ENCODE measurements around the gene PTOV1. TPM values are rescaled to one million over a fixed set of nuclear protein-coding genes. Genes with fewer than 3 reads are reported as not detected.
A peak's percentile ranks its signal among the peaks of the same experiment; 100 is the strongest.

PTOV1 gene
- total RNA-seq, 1 experiment from 2014 or later: 296 TPM

GRCh38 chr19:49908480-49909420 is 57.8 kb downstream of the PTOV1 start:
- Mint-ChIP-seq H3K36me3 (peaks cover 60% of the 10 kb centered on the region), H3K27ac (peak overlapping the region; percentile 57; the same call in 1 of the 2 replicates), H3K4me3 (no peak overlapping the region), H3K27me3 (ENCODE audit: low read depth) (no peaks in the 10 kb centered on the region), H3K4me1 (peaks cover 20% of the 10 kb centered on the region), H3K9me3 (no peaks in the 10 kb centered on the region)
- POLR2A ChIA-PET: interaction anchor here (1.1 kb wide), 2 partner anchors 8 to 21 kb away, joined by 3 read pairs; partner anchors contain the start of genes ATF5 and NUP62
- CTCF ChIA-PET: no interaction called here
- TF ChIP-seq ATF1 (CRISPR knock-in tag; IDR thresholded peaks at IDR 0.05) (no peak), ZNF138 (CRISPR knock-in tag; conservative IDR thresholded peaks at IDR 0.05) (no peak), ZNF317 (CRISPR knock-in tag; IDR thresholded peaks at IDR 0.05; ENCODE audit: borderline replicate concordance, low read depth) (no peak), NR3C1 (CRISPR knock-in tag; conservative IDR thresholded peaks at IDR 0.05; ENCODE audit: low read depth) (no peak), ZNF423 (CRISPR knock-in tag; IDR thresholded peaks at IDR 0.05) (no peak), HMGA2 (CRISPR knock-in tag; IDR thresholded peaks at IDR 0.05) (no peak), AFF4 (CRISPR knock-in tag; IDR thresholded peaks at IDR 0.05; ENCODE audit: borderline replicate concordance) (no peak), GRHL2 (CRISPR knock-in tag; IDR thresholded peaks at IDR 0.05; ENCODE audit: insufficient replicate concordance, severe bottlenecking) (no peak), TEAD1 (CRISPR knock-in tag; IDR thresholded peaks at IDR 0.05) (no peak), ZNF512 (CRISPR knock-in tag; IDR thresholded peaks at IDR 0.05; ENCODE audit: borderline replicate concordance) (no peak), ZNF425 (CRISPR knock-in tag; conservative IDR thresholded peaks at IDR 0.05) (no peak)
- TF ChIP-seq, protein P1, sequence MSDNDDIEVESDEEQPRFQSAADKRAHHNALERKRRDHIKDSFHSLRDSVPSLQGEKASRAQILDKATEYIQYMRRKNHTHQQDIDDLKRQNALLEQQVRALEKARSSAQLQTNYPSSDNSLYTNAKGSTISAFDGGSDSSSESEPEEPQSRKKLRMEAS (CRISPR knock-in tag; IDR thresholded peaks at IDR 0.05): no peak
- TF ChIP-seq, protein P2, sequence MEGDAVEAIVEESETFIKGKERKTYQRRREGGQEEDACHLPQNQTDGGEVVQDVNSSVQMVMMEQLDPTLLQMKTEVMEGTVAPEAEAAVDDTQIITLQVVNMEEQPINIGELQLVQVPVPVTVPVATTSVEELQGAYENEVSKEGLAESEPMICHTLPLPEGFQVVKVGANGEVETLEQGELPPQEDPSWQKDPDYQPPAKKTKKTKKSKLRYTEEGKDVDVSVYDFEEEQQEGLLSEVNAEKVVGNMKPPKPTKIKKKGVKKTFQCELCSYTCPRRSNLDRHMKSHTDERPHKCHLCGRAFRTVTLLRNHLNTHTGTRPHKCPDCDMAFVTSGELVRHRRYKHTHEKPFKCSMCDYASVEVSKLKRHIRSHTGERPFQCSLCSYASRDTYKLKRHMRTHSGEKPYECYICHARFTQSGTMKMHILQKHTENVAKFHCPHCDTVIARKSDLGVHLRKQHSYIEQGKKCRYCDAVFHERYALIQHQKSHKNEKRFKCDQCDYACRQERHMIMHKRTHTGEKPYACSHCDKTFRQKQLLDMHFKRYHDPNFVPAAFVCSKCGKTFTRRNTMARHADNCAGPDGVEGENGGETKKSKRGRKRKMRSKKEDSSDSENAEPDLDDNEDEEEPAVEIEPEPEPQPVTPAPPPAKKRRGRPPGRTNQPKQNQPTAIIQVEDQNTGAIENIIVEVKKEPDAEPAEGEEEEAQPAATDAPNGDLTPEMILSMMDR (IDR thresholded peaks at IDR 0.05): no peak
- TF ChIP-seq, protein P3, sequence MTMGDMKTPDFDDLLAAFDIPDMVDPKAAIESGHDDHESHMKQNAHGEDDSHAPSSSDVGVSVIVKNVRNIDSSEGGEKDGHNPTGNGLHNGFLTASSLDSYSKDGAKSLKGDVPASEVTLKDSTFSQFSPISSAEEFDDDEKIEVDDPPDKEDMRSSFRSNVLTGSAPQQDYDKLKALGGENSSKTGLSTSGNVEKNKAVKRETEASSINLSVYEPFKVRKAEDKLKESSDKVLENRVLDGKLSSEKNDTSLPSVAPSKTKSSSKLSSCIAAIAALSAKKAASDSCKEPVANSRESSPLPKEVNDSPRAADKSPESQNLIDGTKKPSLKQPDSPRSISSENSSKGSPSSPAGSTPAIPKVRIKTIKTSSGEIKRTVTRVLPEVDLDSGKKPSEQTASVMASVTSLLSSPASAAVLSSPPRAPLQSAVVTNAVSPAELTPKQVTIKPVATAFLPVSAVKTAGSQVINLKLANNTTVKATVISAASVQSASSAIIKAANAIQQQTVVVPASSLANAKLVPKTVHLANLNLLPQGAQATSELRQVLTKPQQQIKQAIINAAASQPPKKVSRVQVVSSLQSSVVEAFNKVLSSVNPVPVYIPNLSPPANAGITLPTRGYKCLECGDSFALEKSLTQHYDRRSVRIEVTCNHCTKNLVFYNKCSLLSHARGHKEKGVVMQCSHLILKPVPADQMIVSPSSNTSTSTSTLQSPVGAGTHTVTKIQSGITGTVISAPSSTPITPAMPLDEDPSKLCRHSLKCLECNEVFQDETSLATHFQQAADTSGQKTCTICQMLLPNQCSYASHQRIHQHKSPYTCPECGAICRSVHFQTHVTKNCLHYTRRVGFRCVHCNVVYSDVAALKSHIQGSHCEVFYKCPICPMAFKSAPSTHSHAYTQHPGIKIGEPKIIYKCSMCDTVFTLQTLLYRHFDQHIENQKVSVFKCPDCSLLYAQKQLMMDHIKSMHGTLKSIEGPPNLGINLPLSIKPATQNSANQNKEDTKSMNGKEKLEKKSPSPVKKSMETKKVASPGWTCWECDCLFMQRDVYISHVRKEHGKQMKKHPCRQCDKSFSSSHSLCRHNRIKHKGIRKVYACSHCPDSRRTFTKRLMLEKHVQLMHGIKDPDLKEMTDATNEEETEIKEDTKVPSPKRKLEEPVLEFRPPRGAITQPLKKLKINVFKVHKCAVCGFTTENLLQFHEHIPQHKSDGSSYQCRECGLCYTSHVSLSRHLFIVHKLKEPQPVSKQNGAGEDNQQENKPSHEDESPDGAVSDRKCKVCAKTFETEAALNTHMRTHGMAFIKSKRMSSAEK (CRISPR knock-in tag; IDR thresholded peaks at IDR 0.05; ENCODE audit: borderline replicate concordance): no peak
- TF ChIP-seq, protein P4, sequence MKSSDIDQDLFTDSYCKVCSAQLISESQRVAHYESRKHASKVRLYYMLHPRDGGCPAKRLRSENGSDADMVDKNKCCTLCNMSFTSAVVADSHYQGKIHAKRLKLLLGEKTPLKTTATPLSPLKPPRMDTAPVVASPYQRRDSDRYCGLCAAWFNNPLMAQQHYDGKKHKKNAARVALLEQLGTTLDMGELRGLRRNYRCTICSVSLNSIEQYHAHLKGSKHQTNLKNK (CRISPR knock-in tag; IDR thresholded peaks at IDR 0.05): no peak
- DNase-seq (ENCODE audit: low spot score) (no peak), ATAC-seq (no peak)

All from WTC11 (cell line).